WTC11 (cell line): ENCODE measurements around the gene CTTNBP2NL. TPM values are rescaled to one million over a fixed set of nuclear protein-coding genes. Genes with fewer than 3 reads are reported as not detected.

Source experiments
- CTCF ChIP-seq: fragments of 200-600 bp; IDR thresholded peaks from 2 replicates; pipeline ENCODE4 v1.8.0; 2022; ENCODE audit warnings: antibody characterized with exemption
- ESRRA ChIP-seq: sonication (generic); formaldehyde crosslinking; IDR thresholded peaks from 2 replicates; pipeline ENCODE4 v1.8.1; 2022; ENCODE audit warnings: mild to moderate bottlenecking, missing genetic modification reagents, borderline replicate concordance
- ETV6 ChIP-seq: sonication (generic); formaldehyde crosslinking; IDR thresholded peaks from 2 replicates; pipeline ENCODE4 v1.8.1; 2022; ENCODE audit warnings: mild to moderate bottlenecking, missing genetic modification reagents
- NR1H2 ChIP-seq: sonication (generic); formaldehyde crosslinking; IDR thresholded peaks from 2 replicates; pipeline ENCODE4 v1.9.0; 2021; ENCODE audit warnings: mild to moderate bottlenecking, moderate library complexity, missing genetic modification reagents
- NR3C1 ChIP-seq: sonication (generic); formaldehyde crosslinking; conservative IDR thresholded peaks from 2 replicates; pipeline ENCODE4 v1.8.1; 2023; ENCODE audit warnings: low read depth, mild to moderate bottlenecking, missing genetic modification reagents
- ZNF425 ChIP-seq: fragments of 250-450 bp; sonication (Bioruptor Pico); conservative IDR thresholded peaks from 2 replicates; pipeline ENCODE4 v1.9.0; 2021; ENCODE audit warnings: mild to moderate bottlenecking
- ZNF671 ChIP-seq: fragments of 250-450 bp; sonication (Bioruptor Pico); IDR thresholded peaks from 2 replicates; pipeline ENCODE4 v1.8.0; 2021; ENCODE audit warnings: mild to moderate bottlenecking
- microRNA-seq: library from miRNA; unstranded; fragments of <30 nt; microRNA quantifications from one replicate; pipeline ENCODE4 v1.2.0, GENCODE V29; 2022; ENCODE audit warnings: borderline number of aligned reads
- total RNA-seq: library from RNA; stranded (reverse); gene quantifications from 3 replicates; pipeline ENCODE4 v1.2.3, GENCODE V29; 2021

The CTTNBP2NL gene
- total RNA-seq, 1 experiment from 2014 or later: 32.8 TPM

- TF ChIP-seq CTCF (no peak), ESRRA (CRISPR knock-in tag) (no peak), ETV6 (CRISPR knock-in tag) (no peak), NR1H2 (CRISPR knock-in tag) (no peak), NR3C1 (no peak), ZNF425 (CRISPR knock-in tag) (no peak), ZNF671 (CRISPR knock-in tag) (no peak)
Observed at GRCh38 chr1:112510340-112510739, 114.3 kb downstream of the CTTNBP2NL start (continued).

Small RNA genes within 50 kb of the gene (microRNA-seq; reads per million reads assigned to microRNA genes)
- not detected for gene MIR4256

Other genes with a start within 250 kb of the CTTNBP2NL start
- 1.0 to 1.2 TPM (median 1.0 TPM) in 3 replicates for gene WNT2B, start 112.8 kb downstream of the CTTNBP2NL start, total RNA-seq
- 14.5 to 18.0 TPM (median 14.8 TPM) in 3 replicates for gene ST7L, start 222.9 kb downstream of the CTTNBP2NL start, total RNA-seq
- 86.6 to 97.5 TPM (median 91.3 TPM) in 3 replicates for gene CAPZA1, start 223.6 kb downstream of the CTTNBP2NL start, total RNA-seq